Measurements from ENCODE around the gene MARCO.

The MARCO gene, protein sequence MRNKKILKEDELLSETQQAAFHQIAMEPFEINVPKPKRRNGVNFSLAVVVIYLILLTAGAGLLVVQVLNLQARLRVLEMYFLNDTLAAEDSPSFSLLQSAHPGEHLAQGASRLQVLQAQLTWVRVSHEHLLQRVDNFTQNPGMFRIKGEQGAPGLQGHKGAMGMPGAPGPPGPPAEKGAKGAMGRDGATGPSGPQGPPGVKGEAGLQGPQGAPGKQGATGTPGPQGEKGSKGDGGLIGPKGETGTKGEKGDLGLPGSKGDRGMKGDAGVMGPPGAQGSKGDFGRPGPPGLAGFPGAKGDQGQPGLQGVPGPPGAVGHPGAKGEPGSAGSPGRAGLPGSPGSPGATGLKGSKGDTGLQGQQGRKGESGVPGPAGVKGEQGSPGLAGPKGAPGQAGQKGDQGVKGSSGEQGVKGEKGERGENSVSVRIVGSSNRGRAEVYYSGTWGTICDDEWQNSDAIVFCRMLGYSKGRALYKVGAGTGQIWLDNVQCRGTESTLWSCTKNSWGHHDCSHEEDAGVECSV

DNA sequence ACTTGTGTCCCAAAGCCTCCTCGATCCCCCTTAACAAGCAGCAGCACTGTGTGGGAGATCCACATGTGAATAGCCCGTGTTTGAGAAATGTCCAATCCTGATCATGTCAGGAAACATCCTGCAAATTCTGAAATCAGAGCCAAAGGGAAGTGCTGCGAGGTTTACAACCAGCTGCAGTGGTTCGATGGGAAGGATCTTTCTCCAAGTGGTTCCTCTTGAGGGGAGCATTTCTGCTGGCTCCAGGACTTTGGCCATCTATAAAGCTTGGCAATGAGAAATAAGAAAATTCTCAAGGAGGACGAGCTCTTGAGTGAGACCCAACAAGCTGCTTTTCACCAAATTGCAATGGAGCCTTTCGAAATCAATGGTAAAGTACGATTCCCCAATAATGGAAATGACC is at the start of gene MARCO:
TSS of gene MARCO (plus strand) at position 164 of the 400 bp plus-strand sequence. CDS start at position 271, 107 bp downstream.
- no peak for DNase-seq (ENCODE audit: low read depth, low spot score)
- Histone ChIP-seq H3K36me3 (ENCODE audit: insufficient read depth, insufficient read length, low read length) (no peaks in the 10 kb centered on the region), H3K4me1 (ENCODE audit: insufficient read depth, insufficient read length) (no peaks in the 10 kb centered on the region), H3K4me3 (ENCODE audit: insufficient read length, low read depth) (no peak within 1 kb of the TSS), H3K9ac (ENCODE audit: insufficient read length, low read depth) (no peak within 1 kb of the TSS), H3K9me3 (ENCODE audit: insufficient read depth, low read length) (no peaks in the 10 kb centered on the region), H3K27me3 (ENCODE audit: insufficient read depth, insufficient read length) (peaks cover 4% of the 10 kb centered on the region)
- TF ChIP-seq YY1 (IDR thresholded peaks at IDR 0.05; ENCODE audit: insufficient read depth, insufficient read length) (no peak), SUZ12 (IDR thresholded peaks at IDR 0.05; ENCODE audit: extremely low read depth, insufficient read depth, insufficient read length) (no peak), ZNF274 (IDR thresholded peaks at IDR 0.05; ENCODE audit: low read depth, low read length) (no peak)

DNA sequence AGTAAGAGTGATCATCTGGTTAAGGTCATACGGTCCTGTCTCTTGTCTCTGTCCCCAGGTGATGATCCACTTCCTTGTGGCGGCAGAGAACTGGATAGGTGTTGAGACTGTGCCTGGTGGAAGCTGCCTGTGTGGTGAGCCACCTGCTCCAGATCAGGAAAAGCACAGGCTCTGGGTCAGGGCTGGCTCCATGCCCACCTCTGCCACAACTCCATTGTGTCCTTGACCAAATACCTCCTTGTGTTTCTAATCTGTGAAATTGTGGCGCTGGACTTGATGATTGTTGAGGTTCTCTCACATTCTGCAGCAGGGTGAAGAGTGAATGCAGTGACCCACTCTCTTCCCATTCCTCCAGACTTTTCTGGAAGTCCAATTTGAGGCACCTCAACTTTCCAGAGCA is 48.9 kb upstream of the MARCO start:
- peaks cover 14% of the 10 kb centered on the region; the same call in 1 of the 2 replicates for H3K9me3 ChIP-seq (ENCODE audit: insufficient read depth, low read length)
- no peak for DNase-seq (ENCODE audit: low read depth, low spot score)
- H3K27me3 ChIP-seq (ENCODE audit: insufficient read depth, insufficient read length), result no peaks in the 10 kb centered on the region
- TF ChIP-seq YY1 (IDR thresholded peaks at IDR 0.05; ENCODE audit: insufficient read depth, insufficient read length) (no peak), ZNF274 (IDR thresholded peaks at IDR 0.05; ENCODE audit: low read depth, low read length) (no peak), SUZ12 (IDR thresholded peaks at IDR 0.05; ENCODE audit: extremely low read depth, insufficient read depth, insufficient read length) (no peak)
- H3K4me3 ChIP-seq (ENCODE audit: insufficient read length, low read depth), result no peak overlapping the region
- no peaks in the 10 kb centered on the region for H3K36me3 ChIP-seq (ENCODE audit: insufficient read depth, insufficient read length, low read length)
- no peak overlapping the region for H3K9ac ChIP-seq (ENCODE audit: insufficient read length, low read depth)
- no peaks in the 10 kb centered on the region for H3K4me1 ChIP-seq (ENCODE audit: insufficient read depth, insufficient read length)

DNA sequence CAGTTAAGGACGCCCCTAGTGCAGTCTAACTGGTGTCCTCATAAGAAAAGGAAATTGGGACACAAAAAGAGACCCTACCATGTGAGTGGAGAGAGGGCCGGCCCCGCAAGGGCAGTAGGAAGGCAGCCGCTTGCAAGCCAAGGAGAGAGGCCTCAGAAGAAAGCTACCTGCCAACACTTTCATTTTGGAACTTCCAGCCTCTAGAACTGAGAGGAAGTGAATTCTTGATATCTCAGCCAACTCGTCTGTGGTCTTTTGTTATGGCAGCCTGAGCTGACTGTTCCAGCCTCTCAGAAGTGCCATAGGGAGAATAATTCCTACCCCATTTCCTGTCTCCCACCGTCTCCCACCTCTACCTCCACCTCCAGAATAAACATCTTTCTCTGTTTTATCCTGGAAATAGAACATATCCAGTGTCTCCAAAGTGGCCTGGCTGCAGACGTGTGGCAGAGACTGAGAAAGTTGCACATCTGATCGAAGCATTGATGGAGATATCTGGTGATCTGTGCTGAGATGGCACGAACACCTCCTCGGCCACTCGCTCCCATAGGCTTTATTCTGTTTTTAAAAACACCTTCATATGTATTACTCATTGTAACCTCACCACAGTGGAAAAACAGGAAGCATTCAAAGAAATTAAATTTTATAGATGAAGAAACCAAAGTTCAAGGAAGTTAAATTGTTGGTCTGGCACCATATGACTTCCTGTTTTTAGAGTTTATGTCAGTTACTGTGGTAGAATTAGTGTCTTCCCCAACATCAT is 39.5 kb upstream of the MARCO start:
- H3K36me3 ChIP-seq (ENCODE audit: insufficient read depth, insufficient read length, low read length), result no peaks in the 10 kb centered on the region
- peaks cover 5% of the 10 kb centered on the region; the same call in 1 of the 2 replicates for H3K9me3 ChIP-seq (ENCODE audit: insufficient read depth, low read length)
- H3K4me3 ChIP-seq (ENCODE audit: insufficient read length, low read depth), result no peak overlapping the region
- DNase-seq (ENCODE audit: low read depth, low spot score), result no peak
- H3K27me3 ChIP-seq (ENCODE audit: insufficient read depth, insufficient read length), result no peaks in the 10 kb centered on the region
- peaks cover 3% of the 10 kb centered on the region for H3K4me1 ChIP-seq (ENCODE audit: insufficient read depth, insufficient read length)
- H3K9ac ChIP-seq (ENCODE audit: insufficient read length, low read depth), result no peak overlapping the region
- TF ChIP-seq SUZ12 (IDR thresholded peaks at IDR 0.05; ENCODE audit: extremely low read depth, insufficient read depth, insufficient read length) (no peak), YY1 (IDR thresholded peaks at IDR 0.05; ENCODE audit: insufficient read depth, insufficient read length) (no peak), ZNF274 (IDR thresholded peaks at IDR 0.05; ENCODE audit: low read depth, low read length) (no peak)

DNA sequence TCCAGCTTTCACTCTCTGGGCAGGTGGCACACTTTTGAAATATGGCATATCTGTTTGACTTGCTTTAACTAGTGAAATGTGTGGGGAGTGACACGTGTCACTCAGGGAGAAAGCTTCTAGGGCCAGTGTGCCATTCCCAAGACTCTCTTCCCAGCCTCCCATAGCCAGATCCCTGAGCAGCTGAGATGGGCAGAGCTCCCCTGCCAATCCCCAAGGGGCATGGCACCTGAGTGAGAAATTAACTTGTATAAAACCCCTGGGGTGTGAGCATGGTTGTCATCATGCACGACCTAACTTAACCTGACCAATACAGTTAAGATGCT is 39.0 kb upstream of the MARCO start:
- no peak for DNase-seq (ENCODE audit: low read depth, low spot score)
- TF ChIP-seq YY1 (IDR thresholded peaks at IDR 0.05; ENCODE audit: insufficient read depth, insufficient read length) (no peak), ZNF274 (IDR thresholded peaks at IDR 0.05; ENCODE audit: low read depth, low read length) (no peak), SUZ12 (IDR thresholded peaks at IDR 0.05; ENCODE audit: extremely low read depth, insufficient read depth, insufficient read length) (no peak)
- H3K9ac ChIP-seq (ENCODE audit: insufficient read length, low read depth), result no peak overlapping the region
- H3K4me1 ChIP-seq (ENCODE audit: insufficient read depth, insufficient read length), result peaks cover 3% of the 10 kb centered on the region
- no peaks in the 10 kb centered on the region for H3K27me3 ChIP-seq (ENCODE audit: insufficient read depth, insufficient read length)
- H3K36me3 ChIP-seq (ENCODE audit: insufficient read depth, insufficient read length, low read length), result no peaks in the 10 kb centered on the region
- peaks cover 5% of the 10 kb centered on the region; the same call in 1 of the 2 replicates for H3K9me3 ChIP-seq (ENCODE audit: insufficient read depth, low read length)
- no peak overlapping the region for H3K4me3 ChIP-seq (ENCODE audit: insufficient read length, low read depth)

DNA sequence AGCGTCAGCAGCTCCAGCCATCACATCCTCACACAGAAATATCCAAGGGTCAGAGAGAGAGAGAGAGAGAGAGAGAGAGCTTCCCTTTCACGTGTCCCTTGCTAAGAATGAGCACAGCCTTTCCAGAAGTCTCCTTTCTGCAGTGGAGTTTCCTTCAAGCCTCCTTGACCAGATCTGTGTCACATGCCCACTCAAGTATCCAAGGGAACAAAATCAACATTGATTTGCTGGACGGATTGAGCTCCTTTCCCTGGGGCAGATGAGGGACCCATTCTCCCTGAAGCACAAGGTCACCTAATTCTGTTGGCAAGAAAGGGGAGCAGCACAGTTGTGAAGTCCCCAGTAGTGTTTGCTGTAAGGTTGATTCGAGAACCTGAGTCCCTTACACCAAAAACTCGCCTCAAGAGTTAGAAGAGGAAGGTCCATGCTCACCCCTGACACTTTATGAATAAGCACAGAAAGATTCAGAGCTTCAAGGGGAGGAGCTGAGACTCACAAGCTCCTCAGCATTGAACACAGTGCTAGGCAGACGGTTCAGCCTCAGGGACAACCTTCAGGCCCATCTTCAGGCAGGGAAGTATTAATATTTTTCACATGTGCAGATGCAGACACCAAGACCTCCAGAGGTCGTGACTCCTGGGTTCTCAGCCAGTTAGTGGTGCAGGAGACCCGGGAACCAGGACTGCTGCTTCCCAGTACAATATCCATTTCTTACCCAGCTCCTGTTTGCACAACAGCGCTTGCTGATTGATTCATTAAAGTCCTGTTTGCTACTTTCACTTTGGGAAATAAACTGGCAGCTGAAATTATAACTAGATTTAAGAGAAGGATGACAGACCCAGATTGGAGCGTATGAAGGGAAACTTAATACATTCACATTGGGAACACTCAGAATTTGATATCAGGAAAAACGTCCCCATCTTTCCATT is 38.2 kb upstream of the MARCO start:
- Histone ChIP-seq H3K27me3 (ENCODE audit: insufficient read depth, insufficient read length) (no peaks in the 10 kb centered on the region), H3K9ac (ENCODE audit: insufficient read length, low read depth) (no peak overlapping the region), H3K9me3 (ENCODE audit: insufficient read depth, low read length) (peaks cover 5% of the 10 kb centered on the region; the same call in 1 of the 2 replicates), H3K4me1 (ENCODE audit: insufficient read depth, insufficient read length) (peaks cover 3% of the 10 kb centered on the region), H3K36me3 (ENCODE audit: insufficient read depth, insufficient read length, low read length) (no peaks in the 10 kb centered on the region), H3K4me3 (ENCODE audit: insufficient read length, low read depth) (no peak overlapping the region)
- DNase-seq (ENCODE audit: low read depth, low spot score), result no peak
- TF ChIP-seq SUZ12 (IDR thresholded peaks at IDR 0.05; ENCODE audit: extremely low read depth, insufficient read depth, insufficient read length) (no peak), YY1 (IDR thresholded peaks at IDR 0.05; ENCODE audit: insufficient read depth, insufficient read length) (no peak), ZNF274 (IDR thresholded peaks at IDR 0.05; ENCODE audit: low read depth, low read length) (no peak)

DNA sequence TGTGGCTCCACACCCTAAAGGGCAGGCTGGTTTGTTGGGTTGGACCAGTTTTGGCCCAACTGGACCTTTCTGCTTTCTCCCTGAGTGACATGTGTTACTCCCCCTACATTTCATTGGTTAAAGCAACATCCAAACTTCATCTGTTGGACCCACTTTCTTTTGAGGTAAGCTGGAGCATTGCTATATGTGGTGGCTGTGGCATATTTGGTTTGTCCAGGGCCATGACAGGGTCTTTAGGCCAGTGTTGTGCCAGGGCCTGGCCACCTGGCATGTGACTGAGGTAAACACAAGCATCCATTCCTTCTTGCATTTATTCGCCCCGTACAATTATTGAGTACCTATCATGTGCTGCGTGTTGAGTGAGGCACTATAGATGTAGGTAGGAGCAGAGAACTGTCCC is 36.8 kb upstream of the MARCO start:
- TF ChIP-seq ZNF274 (IDR thresholded peaks at IDR 0.05; ENCODE audit: low read depth, low read length) (no peak), YY1 (IDR thresholded peaks at IDR 0.05; ENCODE audit: insufficient read depth, insufficient read length) (no peak), SUZ12 (IDR thresholded peaks at IDR 0.05; ENCODE audit: extremely low read depth, insufficient read depth, insufficient read length) (no peak)
- Histone ChIP-seq H3K9me3 (ENCODE audit: insufficient read depth, low read length) (peaks cover 5% of the 10 kb centered on the region; the same call in 1 of the 2 replicates), H3K4me1 (ENCODE audit: insufficient read depth, insufficient read length) (peaks cover 3% of the 10 kb centered on the region), H3K9ac (ENCODE audit: insufficient read length, low read depth) (no peak overlapping the region), H3K36me3 (ENCODE audit: insufficient read depth, insufficient read length, low read length) (no peaks in the 10 kb centered on the region), H3K4me3 (ENCODE audit: insufficient read length, low read depth) (no peak overlapping the region), H3K27me3 (ENCODE audit: insufficient read depth, insufficient read length) (no peaks in the 10 kb centered on the region)
- no peak for DNase-seq (ENCODE audit: low read depth, low spot score)

Data from NT2/D1 (cell line).